Measurements from ENCODE around the gene STRADB. TPM values are rescaled to one million over a fixed set of nuclear protein-coding genes. Genes with fewer than 3 reads are reported as not detected.

The STRADB gene
- total RNA-seq, 1 experiment from 2014 or later, result 40.5 TPM

DNA sequence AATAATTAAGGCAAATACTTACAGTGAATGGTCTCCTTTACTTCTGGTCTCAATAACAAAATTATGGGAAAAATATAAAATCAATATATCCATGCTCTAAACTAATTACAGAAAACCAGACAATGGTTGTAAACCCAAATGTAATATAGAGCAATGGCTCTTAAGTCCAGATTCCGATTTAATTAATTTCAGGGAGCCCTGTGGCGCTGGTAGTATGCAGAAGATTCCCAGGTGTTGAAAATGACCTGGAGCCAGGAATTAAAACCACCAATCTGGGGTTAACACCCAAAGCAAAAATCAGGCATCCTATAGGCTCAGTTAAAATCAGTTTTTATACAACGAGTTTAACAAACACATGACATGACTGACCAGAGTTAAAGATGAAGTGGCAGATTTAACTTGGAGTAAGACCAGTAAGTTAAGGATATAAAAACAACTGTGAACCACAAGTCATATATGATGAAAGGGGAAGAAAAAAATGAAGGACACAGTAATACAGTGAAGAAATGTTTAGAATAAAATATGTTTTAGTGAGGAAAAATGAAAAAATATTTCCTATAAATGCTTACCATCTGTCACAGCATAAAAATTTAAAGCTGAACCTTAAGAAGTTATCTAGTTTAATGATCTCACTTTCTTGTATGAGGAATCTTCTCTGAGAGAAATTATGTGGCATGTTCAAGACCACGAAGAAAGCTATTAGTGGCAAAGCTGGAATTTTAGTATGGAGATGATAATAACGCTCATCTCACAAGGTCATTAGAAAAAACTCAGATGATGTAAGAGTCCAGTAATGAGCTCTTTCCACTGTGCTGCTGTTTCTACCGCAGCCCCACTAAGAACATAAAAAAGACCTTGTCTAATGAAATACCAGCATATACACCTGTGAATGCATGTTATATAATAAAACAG, 48.6 kb upstream of the STRADB start:
- no peak overlapping the region for H3K4me3 Mint-ChIP-seq

More for the DNA sequence above, 48.6 kb upstream of the STRADB start:
- no peak overlapping the region for H3K27ac Mint-ChIP-seq
- H3K27me3 Mint-ChIP-seq (ENCODE audit: low read depth), result no peaks in the 10 kb centered on the region
- no peak overlapping the region for H4K8ac ChIP-seq (replicated peaks; ENCODE audit: insufficient read length, low read depth, low read length)
- H3K4ac ChIP-seq (ENCODE audit: low read depth, low read length), result no peak overlapping the region
- H3K9me3 ChIP-seq (ENCODE audit: control insufficient read depth, low read depth, low read length), result no peaks in the 10 kb centered on the region
- H3K4me1 Mint-ChIP-seq, result 0 out of 4 replicates have a peak, but pooled peaks cover 0 to 3% of the 10 kb centered on the region in 2 experiments
- H3K14ac ChIP-seq (ENCODE audit: insufficient read depth, low read length), result no peak overlapping the region
- no peak overlapping the region for H3K56ac ChIP-seq (ENCODE audit: insufficient read length, low read depth, low read length)
- no peaks in the 10 kb centered on the region for H3K79me2 ChIP-seq (ENCODE audit: insufficient read depth, low read length)
- H3K36me3 Mint-ChIP-seq (ENCODE audit: insufficient read depth in 1 of 3, low read depth in 3 of 3), result no peaks in the 10 kb centered on the region
- no peak overlapping the region for H2BK20ac ChIP-seq (ENCODE audit: low read depth, low read length, poor library complexity, severe bottlenecking)
- H3K79me1 ChIP-seq (ENCODE audit: insufficient read depth, low read depth, low read length, poor library complexity, severe bottlenecking), result no peaks in the 10 kb centered on the region
- no CpG with 5 or more reads among the region's 6 CpGs for WGBS (ENCODE audit: extremely low coverage, insufficient read length, low lambda C conversion rate)
- no peaks in the 10 kb centered on the region for H4K20me1 ChIP-seq (ENCODE audit: control insufficient read depth, insufficient read depth, insufficient read length)
- no peak overlapping the region for H2AK5ac ChIP-seq (ENCODE audit: insufficient read length, low read length)
- H3T11ph ChIP-seq (ENCODE audit: low read length), result no peak overlapping the region
- no peak for DNase-seq
- H3K18ac ChIP-seq (ENCODE audit: insufficient read length, low read depth, low read length), result no peak overlapping the region
- H2BK15ac ChIP-seq (ENCODE audit: low read depth, low read length), result no peak overlapping the region
- H3K9me3 Mint-ChIP-seq, result no peaks in the 10 kb centered on the region
- no peak overlapping the region for H2BK5ac ChIP-seq (ENCODE audit: insufficient read length, low read length)
- H3K23ac ChIP-seq (ENCODE audit: insufficient read length, low read depth, low read length), result no peak overlapping the region
- no peak overlapping the region for H3K27ac ChIP-seq (ENCODE audit: insufficient read length, low read depth, low read length)
- no peak overlapping the region for H2BK120ac ChIP-seq (ENCODE audit: low read depth, low read length, poor library complexity, severe bottlenecking)
- TF ChIP-seq, protein P1, sequence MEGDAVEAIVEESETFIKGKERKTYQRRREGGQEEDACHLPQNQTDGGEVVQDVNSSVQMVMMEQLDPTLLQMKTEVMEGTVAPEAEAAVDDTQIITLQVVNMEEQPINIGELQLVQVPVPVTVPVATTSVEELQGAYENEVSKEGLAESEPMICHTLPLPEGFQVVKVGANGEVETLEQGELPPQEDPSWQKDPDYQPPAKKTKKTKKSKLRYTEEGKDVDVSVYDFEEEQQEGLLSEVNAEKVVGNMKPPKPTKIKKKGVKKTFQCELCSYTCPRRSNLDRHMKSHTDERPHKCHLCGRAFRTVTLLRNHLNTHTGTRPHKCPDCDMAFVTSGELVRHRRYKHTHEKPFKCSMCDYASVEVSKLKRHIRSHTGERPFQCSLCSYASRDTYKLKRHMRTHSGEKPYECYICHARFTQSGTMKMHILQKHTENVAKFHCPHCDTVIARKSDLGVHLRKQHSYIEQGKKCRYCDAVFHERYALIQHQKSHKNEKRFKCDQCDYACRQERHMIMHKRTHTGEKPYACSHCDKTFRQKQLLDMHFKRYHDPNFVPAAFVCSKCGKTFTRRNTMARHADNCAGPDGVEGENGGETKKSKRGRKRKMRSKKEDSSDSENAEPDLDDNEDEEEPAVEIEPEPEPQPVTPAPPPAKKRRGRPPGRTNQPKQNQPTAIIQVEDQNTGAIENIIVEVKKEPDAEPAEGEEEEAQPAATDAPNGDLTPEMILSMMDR (conservative IDR thresholded peaks at IDR 0.05), result no peak
- no peak overlapping the region for H2BK12ac ChIP-seq (ENCODE audit: insufficient read length, low read depth, low read length)
- no peak overlapping the region for H4K5ac ChIP-seq (ENCODE audit: insufficient read length, low read depth, low read length)
- H2AFZ ChIP-seq (ENCODE audit: low read length), result no peak overlapping the region
- no peak overlapping the region for H4K91ac ChIP-seq (ENCODE audit: insufficient read length, low read depth, low read length)
- no peak overlapping the region for H3K4me2 ChIP-seq (ENCODE audit: insufficient read depth, insufficient read length, low read length)
- H3K27me3 ChIP-seq (ENCODE audit: insufficient read depth, low read length), result no peaks in the 10 kb centered on the region
- no peak overlapping the region for H3K9ac ChIP-seq (ENCODE audit: extremely low read depth, insufficient read length, low read length)
- H3K23me2 ChIP-seq (ENCODE audit: insufficient read length, low read depth, low read length, poor library complexity, severe bottlenecking), result no peaks in the 10 kb centered on the region
- H3K4me1 ChIP-seq (ENCODE audit: insufficient read depth, low read length), result no peaks in the 10 kb centered on the region

Measured in H9 (cell line).